ENCODE results near the gene TAGLN. TPM values are rescaled to one million over a fixed set of nuclear protein-coding genes. Genes with fewer than 3 reads are reported as not detected.

Gene TAGLN
- total and polyA plus RNA-seq, 2 of the 8 experiments (the other 6 are each of a cell fraction or from before 2014, with no cell fraction given) = 140 to 300 TPM

DNA sequence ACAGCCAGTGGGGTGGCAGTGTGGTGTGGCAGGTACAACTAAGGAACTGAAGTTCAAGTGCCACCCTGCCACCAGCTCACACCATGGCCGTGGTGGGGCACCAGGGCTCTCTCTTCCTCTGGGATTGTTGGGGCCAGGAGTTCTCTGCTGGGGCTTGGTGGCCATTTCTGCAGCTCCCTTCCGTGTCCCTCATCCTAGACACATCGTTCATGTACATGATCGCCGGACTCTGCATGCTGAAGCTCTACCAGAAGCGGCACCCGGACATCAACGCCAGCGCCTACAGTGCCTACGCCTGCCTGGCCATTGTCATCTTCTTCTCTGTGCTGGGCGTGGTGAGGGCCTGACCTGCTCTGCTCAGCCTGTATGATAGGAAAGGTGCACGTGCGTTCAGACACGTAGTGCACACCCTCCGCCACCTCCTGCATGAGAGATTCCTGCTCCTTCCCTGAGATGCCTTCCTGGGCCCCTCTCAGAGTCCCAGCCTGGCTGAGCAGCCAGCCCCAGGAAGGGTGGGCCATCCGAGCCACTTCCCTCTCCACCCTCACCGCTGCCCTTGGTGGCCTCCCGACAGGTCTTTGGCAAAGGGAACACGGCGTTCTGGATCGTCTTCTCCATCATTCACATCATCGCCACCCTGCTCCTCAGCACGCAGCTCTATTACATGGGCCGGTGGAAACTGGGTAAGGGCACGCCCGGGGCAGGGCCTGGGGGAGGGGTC, 7.3 kb upstream of the TAGLN start:
- no peak overlapping the region for H3K18ac ChIP-seq (ENCODE audit: extremely low read depth, low read length)
- peak overlapping the region; percentile 39; the same call in 1 of the 2 replicates for H2BK5ac ChIP-seq (ENCODE audit: low read depth, low read length)
- H3K9ac ChIP-seq (replicated peaks in 1 of 4; ENCODE audit: extremely low read depth in 1 of 4, low read depth in 3 of 4, low read length in 3 of 4) = no peak overlapping the region
- no peak overlapping the region for H4K8ac ChIP-seq (ENCODE audit: extremely low read depth, insufficient read depth, low read length)
- no peak overlapping the region for H3K56ac ChIP-seq (replicated peaks; ENCODE audit: insufficient read length, low read depth, low read length)
- H2BK20ac ChIP-seq (ENCODE audit: low read length) = no peak overlapping the region
- no peak overlapping the region for H3K14ac ChIP-seq (ENCODE audit: insufficient read length)
- H3K27ac ChIP-seq (ENCODE audit: low read depth, low read length) = no peak overlapping the region
- H2BK120ac ChIP-seq (replicated peaks; ENCODE audit: low read depth, low read length) = no peak overlapping the region
- CTCF ChIA-PET (ENCODE audit: partially characterized antibody) = interaction anchor here (1.4 to 18.7 kb wide), 3 partner anchors 9 to 30 kb away, joined by 5 to 449 read pairs (median 249); partner anchors contain the start of genes PCSK7, RNF214 and SIDT2
- no peak overlapping the region for H2BK15ac ChIP-seq (ENCODE audit: low read length)
- H4K91ac ChIP-seq (replicated peaks; ENCODE audit: insufficient read length, low read length) = no peak overlapping the region
- POLR2A ChIA-PET (ENCODE audit: partially characterized antibody) = interaction anchor here (1.5 to 3.0 kb wide), 2 partner anchors 10 to 12 kb away, joined by 4 to 14 read pairs; no protein-coding TSS in a partner anchor
- WGBS, 2 experiments (ENCODE audit: extremely low coverage in 1 of 2, insufficient coverage in 1 of 2, insufficient read length in 1 of 2, insufficient replicate concordance in 2 of 2, low coverage in 1 of 2, low lambda C conversion rate in 2 of 2, missing lambda C conversion rate in 1 of 2) = 94% methylated on average over 22 of the region's 26 CpGs; no CpG with 5 or more reads in 1 of the 2 experiments
- H3K9me3 ChIP-seq (ENCODE audit: insufficient read depth in 2 of 2, low read depth in 1 of 2, low read length in 1 of 2) = no peaks in the 10 kb centered on the region
- peaks cover 2% of the 10 kb centered on the region in 2 experiments for H4K20me1 ChIP-seq (replicated peaks in 1 of 2; ENCODE audit: control insufficient read depth in 1 of 2, insufficient read depth in 2 of 2, low read length in 2 of 2)
- peaks cover 0 to 11% (median 1%) of the 10 kb centered on the region in 4 experiments; a peak in 3 of 8 replicates for H3K36me3 ChIP-seq (ENCODE audit: control insufficient read depth in 2 of 4, insufficient read depth in 4 of 4, low read length in 3 of 4)
- no peak overlapping the region for H3K23ac ChIP-seq (ENCODE audit: insufficient read length)
- DNase-seq (ENCODE audit: low read depth in 1 of 2, low spot score in 2 of 2) (no peak), FAIRE-seq (no peak)
- no peaks in the 10 kb centered on the region for H3K4me1 ChIP-seq (replicated peaks in 1 of 4; ENCODE audit: control insufficient read depth in 3 of 4, insufficient read depth in 4 of 4, low read length in 3 of 4)
- H2AFZ ChIP-seq (ENCODE audit: low read length) = no peak overlapping the region
- no peak overlapping the region for H2AK5ac ChIP-seq (ENCODE audit: low read depth, low read length)
- no peak overlapping the region for H3K4me2 ChIP-seq (ENCODE audit: insufficient read depth in 1 of 2, low read depth in 2 of 2, low read length in 2 of 2)
- H2BK12ac ChIP-seq (ENCODE audit: low read depth, low read length) = no peak overlapping the region
- no peak overlapping the region for H3K4me3 ChIP-seq (ENCODE audit: extremely low read depth in 1 of 4, insufficient read depth in 2 of 4, low read depth in 3 of 4, low read length in 4 of 4)
- no peaks in the 10 kb centered on the region for H3K27me3 ChIP-seq (replicated peaks in 1 of 4; ENCODE audit: control insufficient read depth in 3 of 4, extremely low read depth in 1 of 4, insufficient read depth in 3 of 4, low read length in 3 of 4)
- no peaks in the 10 kb centered on the region for H3K79me2 ChIP-seq (ENCODE audit: control insufficient read depth in 1 of 2, insufficient read depth in 2 of 2, low read length in 2 of 2)
- H3K4ac ChIP-seq (replicated peaks; ENCODE audit: insufficient read length, low read depth, low read length) = no peak overlapping the region
- no peaks in the 10 kb centered on the region for H3K23me2 ChIP-seq (ENCODE audit: low read depth, low read length)
- H3K79me1 ChIP-seq (ENCODE audit: low read depth, low read length) = no peaks in the 10 kb centered on the region
- H4K5ac ChIP-seq (ENCODE audit: insufficient read length, low read depth, low read length) = no peak overlapping the region
- TF ChIP-seq ZNF274 (IDR thresholded peaks at IDR 0.05; ENCODE audit: borderline replicate concordance, extremely low read depth, low read length) (no peak), BRCA1 (IDR thresholded peaks at IDR 0.05; ENCODE audit: low read depth, low read length) (no peak), EP300 (IDR thresholded peaks at IDR 0.05; ENCODE audit: borderline replicate concordance in 1 of 2, low read depth in 2 of 2, low read length in 2 of 2) (no peak), SIRT6 (IDR thresholded peaks at IDR 0.05; ENCODE audit: low read length) (no peak), NRF1 (IDR thresholded peaks at IDR 0.05; ENCODE audit: low read depth, low read length) (no peak), SUZ12 (IDR thresholded peaks at IDR 0.05; ENCODE audit: low read length) (no peak), EZH2 (IDR thresholded peaks at IDR 0.05; ENCODE audit: low read depth, low read length, severe bottlenecking) (no peak), YY1 (IDR thresholded peaks at IDR 0.05; ENCODE audit: low read depth, low read length) (no peak), CBX5 (IDR thresholded peaks at IDR 0.05; ENCODE audit: low read depth, low read length) (no peak), GABPA (IDR thresholded peaks at IDR 0.05; ENCODE audit: borderline replicate concordance, insufficient read depth, low read length) (no peak), TAF7 (optimal IDR thresholded peaks at IDR 0.05; ENCODE audit: borderline replicate concordance, low read depth, low read length) (no peak)
